Stomach (tissue), 4 donors: ENCODE results near the gene CNOT11.

Experiments used
- CTCF ChIP-seq, 7 experiments: fragments of 450-650 bp in 4 of 7; fragments of 200-600 bp in 3 of 7; sonication (generic) in 3 of 7; IDR thresholded peaks; one replicate each; pipeline ENCODE4 v1.5.1; 2016 to 2019; ENCODE audit warnings: antibody characterized with exemption in 7 of 7, control low read depth in 2 of 7, mild to moderate bottlenecking in 1 of 7
- POLR2A ChIP-seq, 4 donors: fragments of 450-650 bp; IDR thresholded peaks; one replicate each; pipeline ENCODE4 v1.6.1; 2016; ENCODE audit warnings: antibody characterized with exemption in 4 of 4, control low read depth in 2 of 4, mild to moderate bottlenecking in 1 of 4, moderate library complexity in 1 of 4
- POLR2AphosphoS5 ChIP-seq, 3 donors: sonication (generic); formaldehyde crosslinking; IDR thresholded peaks; one replicate each; pipeline ENCODE4 v1.6.1; 2016; ENCODE audit warnings: antibody characterized with exemption in 3 of 3

- no peak for TF ChIP-seq CTCF (IDR thresholded peaks at IDR 0.05)
- no peak for TF ChIP-seq POLR2A (IDR thresholded peaks at IDR 0.05)
- no peak for TF ChIP-seq POLR2AphosphoS5 (IDR thresholded peaks at IDR 0.05)
Observed at GRCh38 chr2:101296371-101296770, 43.7 kb downstream of the CNOT11 start.
